HCT116 (cell line): ENCODE data around the gene PCDHGA11.

Experiments
- CTCF ChIP-seq, 3 experiments: fragments of 200-600 bp in 1 of 3; sonication (generic) in 1 of 3; IDR thresholded peaks in 2 of 3; conservative IDR thresholded peaks in 1 of 3; 2 replicates each; pipeline ENCODE4 v1.5.1; 2012 to 2017; ENCODE audit warnings: low read depth in 2 of 3, low read length in 2 of 3, antibody characterized with exemption in 1 of 3, borderline replicate concordance in 1 of 3, control low read depth in 1 of 3, mild to moderate bottlenecking in 1 of 3, mixed read lengths in 1 of 3, mixed run types in 1 of 3, moderate library complexity in 1 of 3; ENCODE audit not compliant: insufficient read depth in 1 of 3
- ELF1 ChIP-seq: IDR thresholded peaks from 2 replicates; pipeline ENCODE4 v1.6.1; 2012; ENCODE audit warnings: low read depth, borderline replicate concordance
- EZH2 ChIP-seq: fragments of 200-600 bp; sonication (generic); IDR thresholded peaks from 2 replicates; pipeline ENCODE4 v1.6.1; 2017; ENCODE audit warnings: antibody characterized with exemption, mixed run types
- EZH2phosphoT487 ChIP-seq: fragments of 200-600 bp; IDR thresholded peaks from 2 replicates; pipeline ENCODE4 v1.6.1; 2018; ENCODE audit warnings: antibody characterized with exemption, borderline replicate concordance
- POLR2A ChIP-seq: IDR thresholded peaks from 2 replicates; pipeline ENCODE4 v1.7.0; 2011; ENCODE audit warnings: borderline replicate concordance; ENCODE audit not compliant: insufficient read depth, insufficient read length; ENCODE audit errors: extremely low read depth
- REST ChIP-seq: IDR thresholded peaks from 2 replicates; pipeline ENCODE4 v1.6.1; 2012; ENCODE audit warnings: low read depth
- SP1 ChIP-seq: IDR thresholded peaks from 2 replicates; pipeline ENCODE4 v1.6.1; 2012; ENCODE audit warnings: low read depth
- SRF ChIP-seq: IDR thresholded peaks from 2 replicates; pipeline ENCODE4 v1.6.1; 2012; ENCODE audit warnings: low read depth
- ZNF274 ChIP-seq: fragments of 200-500 bp; sonication (Bioruptor generic); IDR thresholded peaks from 2 replicates; pipeline ENCODE4 v1.6.1; 2014; ENCODE audit warnings: mild to moderate bottlenecking, low read depth, low read length, inconsistent platforms

GRCh38 chr5:141413540-141414069, 7.2 kb upstream of the PCDHGA11 start:
- TF ChIP-seq EZH2phosphoT487: no peak
- no peak for TF ChIP-seq CTCF (IDR thresholded peaks at IDR 0.05 in 2 of 3, conservative IDR thresholded peaks at IDR 0.05 in 1 of 3; ENCODE audit: borderline replicate concordance in 1 of 3, insufficient read depth in 1 of 3, low read depth in 2 of 3, low read length in 2 of 3)
- TF ChIP-seq POLR2A: no peak
- TF ChIP-seq ZNF274: no peak
- no peak for TF ChIP-seq EZH2
- TF ChIP-seq REST: no peak
- no peak for TF ChIP-seq SP1
- TF ChIP-seq ELF1: no peak
- TF ChIP-seq SRF: no peak
